LNCaP clone FGC (cell line): ENCODE data around the gene GRIK1.

Experiments used
- DNase-seq: peaks from one replicate; pipeline ENCODE4 v3.0.0-alpha.2; 2011; ENCODE audit warnings: low read depth
- H3K4me3 ChIP-seq: 2 replicates; pipeline ENCODE4 v1.5.1; 2011; ENCODE audit warnings: mild to moderate bottlenecking, low read depth, low read length, control low read depth
- TF ChIP-seq, protein P1 (sequence below): IDR thresholded peaks from 2 replicates; pipeline ENCODE4 v1.5.1; 2012; ENCODE audit warnings: mild to moderate bottlenecking; ENCODE audit not compliant: control insufficient read depth, insufficient read depth; ENCODE audit errors: extremely low read depth

The GRIK1 gene

GRCh38 chr21:29514652-29515247, 425.0 kb downstream of the GRIK1 start:
- no peak for DNase-seq
- TF ChIP-seq, protein P1, sequence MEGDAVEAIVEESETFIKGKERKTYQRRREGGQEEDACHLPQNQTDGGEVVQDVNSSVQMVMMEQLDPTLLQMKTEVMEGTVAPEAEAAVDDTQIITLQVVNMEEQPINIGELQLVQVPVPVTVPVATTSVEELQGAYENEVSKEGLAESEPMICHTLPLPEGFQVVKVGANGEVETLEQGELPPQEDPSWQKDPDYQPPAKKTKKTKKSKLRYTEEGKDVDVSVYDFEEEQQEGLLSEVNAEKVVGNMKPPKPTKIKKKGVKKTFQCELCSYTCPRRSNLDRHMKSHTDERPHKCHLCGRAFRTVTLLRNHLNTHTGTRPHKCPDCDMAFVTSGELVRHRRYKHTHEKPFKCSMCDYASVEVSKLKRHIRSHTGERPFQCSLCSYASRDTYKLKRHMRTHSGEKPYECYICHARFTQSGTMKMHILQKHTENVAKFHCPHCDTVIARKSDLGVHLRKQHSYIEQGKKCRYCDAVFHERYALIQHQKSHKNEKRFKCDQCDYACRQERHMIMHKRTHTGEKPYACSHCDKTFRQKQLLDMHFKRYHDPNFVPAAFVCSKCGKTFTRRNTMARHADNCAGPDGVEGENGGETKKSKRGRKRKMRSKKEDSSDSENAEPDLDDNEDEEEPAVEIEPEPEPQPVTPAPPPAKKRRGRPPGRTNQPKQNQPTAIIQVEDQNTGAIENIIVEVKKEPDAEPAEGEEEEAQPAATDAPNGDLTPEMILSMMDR: no peak

DNA sequence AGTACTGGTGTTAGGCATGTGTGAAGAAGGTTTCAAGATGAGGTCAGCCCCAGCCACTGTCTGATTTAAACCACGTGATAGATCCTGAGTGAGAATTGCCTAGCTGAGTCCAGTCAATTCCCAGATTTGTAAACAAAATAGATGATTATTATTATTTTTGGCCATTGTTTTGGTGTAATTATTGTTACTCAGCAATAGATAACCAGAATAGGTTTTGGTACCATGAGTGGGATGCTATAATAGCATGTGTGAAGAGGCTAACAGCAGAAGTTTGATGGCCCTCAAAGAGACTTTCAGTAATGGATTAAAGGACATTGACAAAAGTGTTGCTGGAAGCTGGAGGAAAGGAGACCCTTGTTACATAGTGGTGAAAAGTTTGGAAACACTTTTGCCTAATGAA, 426.3 kb downstream of the GRIK1 start:
- H3K4me3 ChIP-seq: no peak overlapping the region
- DNase-seq: no peak
- TF ChIP-seq, protein P1: no peak

More at GRCh38 chr21:29514652-29515247, 425.0 kb downstream of the GRIK1 start:
- no peak overlapping the region for H3K4me3 ChIP-seq

- DNase-seq: no peak
- H3K4me3 ChIP-seq: no peak overlapping the region
- TF ChIP-seq, protein P1: no peak
Observed at GRCh38 chr21:29511096-29511495, 428.7 kb downstream of the GRIK1 start.

DNA sequence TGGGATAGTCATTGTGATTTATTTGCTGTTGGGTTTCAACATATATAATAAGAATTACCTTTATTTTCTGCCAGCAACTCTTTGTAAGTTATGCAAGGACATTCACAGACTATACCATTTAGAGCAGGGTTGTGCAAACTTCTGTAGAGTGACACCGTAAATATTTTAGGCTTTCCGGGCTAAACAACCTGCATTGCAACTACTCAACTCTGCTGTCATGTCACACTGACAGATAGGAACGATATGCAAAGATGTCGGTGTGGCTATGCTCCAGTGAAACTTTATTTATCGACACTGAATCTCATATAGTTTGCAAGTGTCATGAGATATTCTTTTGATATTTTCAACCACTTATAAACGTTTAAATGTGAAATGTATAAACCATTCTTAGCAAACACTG, 430.7 kb downstream of the GRIK1 start:
- TF ChIP-seq, protein P1: no peak
- no peak for DNase-seq
- H3K4me3 ChIP-seq: no peak overlapping the region

GRCh38 chr21:29508301-29508700, 431.5 kb downstream of the GRIK1 start:
- no peak for DNase-seq
- no peak overlapping the region for H3K4me3 ChIP-seq
- TF ChIP-seq, protein P1: no peak

GRCh38 chr21:29506947-29507346, 432.8 kb downstream of the GRIK1 start:
- H3K4me3 ChIP-seq: no peak overlapping the region
- TF ChIP-seq, protein P1: no peak
- DNase-seq: no peak

GRCh38 chr21:29506214-29506613, 433.6 kb downstream of the GRIK1 start:
- TF ChIP-seq, protein P1: no peak
- no peak overlapping the region for H3K4me3 ChIP-seq
- no peak for DNase-seq
